CD4-positive, alpha-beta T cell treated with Interleukin-17A for 4 hours (primary cell): ENCODE results near the gene DMAC2.
"Not testable (repeated sequence)": the region's sequence is repeated elsewhere in the genome, so short reads cannot be mapped to it uniquely, and the experiment has no call there.

ENCODE experiments used
- DNase-seq: peaks from one replicate; pipeline ENCODE4 v3.0.0-alpha.2; 2020; ENCODE audit warnings: mixed read lengths

Gene DMAC2

GRCh38 chr19:41439441-41440222 is at the start of gene DMAC2:
TSS of gene DMAC2 (minus strand) at chr19:41439912. CDS start at chr19:41439899, 13 bp downstream.
- DNase-seq: peak; percentile 97

GRCh38 chr19:41486953-41487352 is 47.2 kb upstream of the DMAC2 start:
- DNase-seq: not testable (repeated sequence)

DNA sequence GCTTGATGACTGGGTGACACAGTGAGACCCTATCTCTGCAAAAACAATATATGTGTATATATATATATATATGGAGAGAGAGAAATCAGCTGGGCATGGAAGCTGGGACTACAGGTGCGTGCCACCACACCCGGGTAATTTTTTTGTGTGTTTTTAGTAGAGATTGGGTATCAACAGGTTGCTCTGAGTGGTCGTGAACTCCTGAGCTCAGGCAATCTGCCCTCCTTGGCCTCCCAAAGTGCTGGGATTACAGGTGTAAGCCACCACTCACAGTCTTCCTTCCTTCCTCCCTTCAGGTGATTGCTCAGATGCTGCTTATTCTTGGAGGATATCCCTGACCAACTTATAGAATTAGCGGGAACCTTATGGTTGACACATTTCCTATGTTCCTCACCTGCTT is 45.1 kb upstream of the DMAC2 start:
- no peak for DNase-seq

DNA sequence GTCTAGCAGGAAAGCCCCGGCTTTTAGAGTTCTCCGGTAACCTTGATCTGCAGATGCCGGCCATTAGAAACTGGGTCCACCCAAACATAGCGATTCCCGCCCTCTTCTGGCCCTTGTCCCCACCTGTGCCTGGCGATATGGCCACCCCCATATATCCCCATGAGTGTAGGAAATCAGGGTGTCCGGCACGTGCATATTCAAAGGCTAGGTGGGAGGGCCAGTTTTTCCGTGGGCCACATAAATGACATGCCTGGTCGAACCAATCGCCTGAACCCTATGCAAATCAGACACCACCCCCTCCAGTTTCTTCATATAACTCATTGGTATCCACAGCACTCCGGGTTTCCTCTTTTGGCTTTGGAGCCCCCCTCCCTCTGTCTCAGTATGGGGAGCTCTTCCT is 40.6 kb upstream of the DMAC2 start:
- DNase-seq: no peak

GRCh38 chr19:41479757-41480191 is 40.1 kb upstream of the DMAC2 start:
- no peak for DNase-seq

DNA sequence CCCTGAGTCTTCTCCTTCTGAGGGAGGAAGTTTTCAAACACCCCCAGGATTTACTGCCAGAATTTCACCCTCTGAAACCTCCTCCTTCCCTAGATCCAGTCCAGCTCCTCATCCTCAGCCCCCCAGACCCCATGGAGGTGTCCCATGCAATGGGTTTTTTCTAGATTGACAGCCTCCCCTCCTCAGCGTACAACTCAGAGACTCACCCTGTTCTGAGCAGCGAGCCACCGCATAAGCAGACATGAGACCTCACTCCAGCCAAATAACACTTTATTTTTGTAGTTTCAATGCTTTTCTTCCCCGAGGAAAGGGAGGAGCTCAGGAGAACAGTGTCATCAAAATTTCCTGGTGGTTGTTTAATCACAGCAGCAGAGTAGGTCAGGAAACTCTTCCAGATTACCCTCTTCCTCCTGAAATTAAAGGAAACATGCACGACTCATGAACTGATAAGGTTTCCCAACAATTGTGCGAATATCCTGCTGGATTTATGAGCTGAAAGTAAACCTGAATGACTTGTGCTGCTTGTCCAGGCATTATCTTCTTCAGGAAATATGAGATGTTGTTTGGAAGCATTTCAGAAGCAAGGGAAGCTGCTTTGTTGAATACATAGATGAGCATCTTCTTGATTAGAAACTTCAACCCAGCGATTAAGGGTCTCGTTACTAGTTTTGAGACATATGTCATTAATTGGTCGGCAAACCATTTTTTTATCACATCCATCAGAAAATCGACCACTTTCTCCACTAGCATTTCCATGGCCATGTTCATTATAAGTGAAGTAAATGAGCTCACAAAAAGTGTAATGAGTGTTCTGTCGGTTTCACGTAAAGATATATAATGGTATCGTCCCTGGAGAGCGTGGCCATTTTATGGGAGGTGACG is 39.4 kb upstream of the DMAC2 start:
- DNase-seq: no peak

DNA sequence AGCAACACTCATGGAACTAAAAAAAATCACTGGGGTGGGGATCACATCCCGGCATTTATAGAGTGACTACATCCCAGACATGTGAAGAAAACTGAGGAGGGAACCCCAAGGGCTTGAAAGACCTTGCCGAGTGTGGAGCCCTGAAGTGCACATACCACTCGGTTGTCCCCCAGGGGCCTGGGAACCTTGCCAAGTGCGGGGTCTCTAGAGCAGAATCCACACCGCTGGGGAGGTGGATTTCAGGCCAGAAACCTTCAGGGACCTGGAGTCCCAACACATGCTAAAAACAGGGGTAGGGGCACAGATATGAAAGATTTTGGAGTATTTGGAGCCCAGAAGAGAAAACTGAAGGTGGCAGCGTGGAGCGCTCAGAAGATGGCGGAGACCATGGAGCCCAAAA is 38.5 kb upstream of the DMAC2 start:
- DNase-seq: no peak

DNA sequence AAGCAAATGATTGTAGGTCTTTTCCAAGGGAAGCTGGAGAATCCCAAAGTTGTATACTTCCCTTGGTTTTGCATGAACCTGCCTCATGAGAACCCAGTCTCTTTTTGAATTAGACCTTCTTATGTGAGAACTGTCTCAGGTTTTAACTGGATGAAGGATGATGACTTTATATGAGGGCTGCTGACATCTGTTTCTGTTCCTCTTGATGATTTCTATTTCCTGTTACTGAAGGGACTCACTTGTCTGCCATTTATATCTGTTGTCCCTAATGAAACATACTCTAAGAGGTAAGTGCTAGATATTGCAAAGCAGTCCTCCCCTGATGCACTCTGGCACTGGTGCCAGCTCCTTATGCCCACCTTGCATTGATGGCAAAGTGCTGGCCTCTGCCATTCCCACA is 36.9 kb upstream of the DMAC2 start:
- no peak for DNase-seq

DNA sequence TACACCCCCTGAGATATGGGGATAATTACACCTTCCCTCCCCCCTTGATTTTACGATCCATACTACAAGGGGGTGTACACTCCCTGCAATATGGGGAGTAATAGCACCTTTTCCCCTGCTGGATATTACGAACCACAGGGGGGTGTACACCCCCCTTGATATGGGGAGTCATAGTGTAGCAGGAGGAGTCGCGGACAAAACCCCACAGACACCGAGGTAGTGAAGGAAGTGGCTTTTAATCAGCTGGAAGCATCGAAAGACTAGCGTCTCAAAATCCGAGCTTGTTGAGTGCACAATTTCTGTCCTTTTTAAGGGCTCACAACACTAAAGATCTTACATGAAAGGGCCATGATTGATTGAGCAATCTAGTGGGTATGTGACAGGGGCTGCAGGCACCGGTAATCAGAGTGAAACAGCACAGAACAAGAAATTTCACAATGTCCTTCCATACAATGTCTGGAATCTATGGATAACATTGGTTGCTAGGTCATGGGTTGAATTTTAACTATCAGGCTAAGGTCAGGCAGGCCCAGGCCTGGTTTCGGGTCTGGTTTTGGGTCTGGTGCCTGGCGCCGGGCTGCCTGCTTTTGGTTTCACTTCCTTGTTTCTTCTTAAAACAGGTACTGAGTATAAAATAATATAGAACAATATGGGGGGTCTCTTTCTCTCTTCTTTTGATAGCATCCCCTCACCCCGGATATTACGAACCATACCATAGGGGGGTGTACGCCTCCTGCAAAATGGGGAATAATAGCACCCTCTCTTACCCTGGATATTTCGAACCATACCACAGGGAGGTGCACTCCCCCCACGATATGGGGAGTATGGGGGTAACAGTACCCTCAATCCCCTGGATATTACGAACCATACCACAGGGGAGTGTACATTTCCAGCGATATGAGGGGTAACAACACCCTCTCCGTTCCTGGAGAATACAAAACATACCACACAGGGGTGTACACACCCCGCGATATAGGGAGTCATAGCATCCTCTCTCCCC is 23.8 kb upstream of the DMAC2 start:
- DNase-seq: not testable (repeated sequence)

DNA sequence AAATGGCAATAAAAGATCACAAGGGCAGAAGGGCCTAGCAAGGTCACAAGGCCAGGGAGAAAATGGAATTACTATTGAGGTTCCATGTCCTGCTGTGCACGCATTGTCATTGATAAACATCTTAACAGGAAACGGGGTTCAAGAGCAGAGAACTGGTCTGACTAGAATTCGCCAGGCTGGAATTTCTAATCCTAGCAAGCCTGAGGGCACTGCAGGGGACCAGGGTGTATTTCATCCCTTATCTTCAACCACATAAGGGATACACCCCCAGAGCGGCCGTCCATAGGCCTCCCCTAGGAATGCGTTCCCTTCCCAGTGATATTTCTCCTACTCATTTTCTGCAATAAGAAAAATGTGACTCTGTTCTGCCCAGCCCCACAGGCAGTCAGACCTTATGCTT is 22.8 kb upstream of the DMAC2 start:
- DNase-seq: no peak

DNA sequence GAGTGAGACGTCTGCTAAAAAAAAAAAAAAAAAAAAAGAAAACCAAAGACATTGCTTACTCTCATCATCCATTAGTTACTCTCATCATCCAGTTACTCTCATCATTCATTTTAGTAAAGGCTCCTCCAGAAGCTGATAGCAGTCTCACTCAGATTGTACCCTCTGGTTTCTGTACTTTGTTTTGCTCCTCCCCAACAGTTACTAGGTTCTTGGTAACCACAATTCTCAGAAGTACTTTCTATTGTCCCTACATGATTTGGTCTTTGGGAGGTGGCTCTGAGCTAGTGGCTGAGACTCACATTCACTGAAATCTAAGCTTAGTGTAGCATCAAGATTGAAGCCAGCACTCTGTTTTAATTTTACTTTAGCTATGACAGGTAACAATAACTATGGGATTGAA is 17.5 kb upstream of the DMAC2 start:
- no peak for DNase-seq

DNA sequence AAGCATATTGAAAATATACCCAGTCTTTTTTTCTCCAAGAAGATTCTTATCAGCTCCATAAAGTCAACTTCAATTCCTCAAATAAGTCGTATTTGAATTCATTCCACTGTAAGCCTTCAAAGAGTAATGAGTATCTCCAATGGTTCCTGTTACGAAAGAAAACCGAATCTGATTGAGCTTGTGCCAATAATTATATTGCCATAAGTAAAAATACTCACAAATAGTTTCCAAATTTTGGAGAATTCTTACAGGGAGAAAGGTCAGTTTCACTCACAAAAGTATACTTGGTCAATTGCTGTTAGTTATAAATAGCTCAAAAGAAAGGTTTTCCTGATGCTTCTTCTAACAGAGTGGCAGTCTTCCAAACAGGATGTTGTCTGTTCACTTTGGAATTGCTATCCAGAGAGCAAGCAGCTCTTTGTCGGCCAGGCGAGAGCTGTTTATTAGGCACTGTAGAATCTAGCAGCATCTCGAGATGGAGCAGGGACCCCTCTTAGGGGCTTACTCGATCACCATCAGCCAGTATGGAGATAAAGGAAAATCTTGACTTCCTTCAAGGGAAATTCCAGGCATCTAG is 16.7 kb upstream of the DMAC2 start:
- no peak for DNase-seq

- no peak for DNase-seq
Observed at GRCh38 chr19:41455936-41456335, 16.2 kb upstream of the DMAC2 start.

DNA sequence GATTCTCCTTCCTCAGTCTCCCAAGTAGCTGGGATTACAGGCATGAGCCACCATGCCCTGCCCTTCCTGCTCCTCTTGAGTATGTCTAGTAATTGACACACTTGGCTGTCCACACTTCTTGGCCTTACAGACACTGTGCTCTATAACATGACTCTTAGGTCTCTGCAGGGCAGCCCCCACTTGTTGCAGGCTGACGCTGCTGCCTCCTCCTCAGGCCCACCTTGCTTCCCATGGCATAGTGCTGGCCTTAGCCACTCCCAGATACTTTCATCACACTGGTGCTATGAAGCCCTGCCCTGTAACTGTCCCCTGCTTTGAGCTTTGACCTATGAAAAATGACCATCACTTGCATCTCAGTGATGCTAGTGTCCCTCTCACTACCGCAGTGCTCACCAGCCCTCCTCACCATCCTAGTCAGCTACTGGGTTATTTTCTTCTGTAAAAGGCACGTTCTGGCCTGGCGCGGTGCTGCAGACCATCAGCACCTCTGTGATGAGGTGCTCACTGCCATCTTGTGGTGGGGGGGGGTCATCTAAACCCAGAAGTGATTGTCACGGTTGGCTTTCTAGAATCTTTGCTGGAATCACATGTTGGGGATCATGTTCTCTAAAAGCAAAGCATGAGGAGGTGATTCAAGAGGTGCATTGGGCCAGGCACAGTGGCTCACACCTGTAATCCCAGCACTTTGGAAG is 13.0 kb upstream of the DMAC2 start:
- DNase-seq: no peak

DNA sequence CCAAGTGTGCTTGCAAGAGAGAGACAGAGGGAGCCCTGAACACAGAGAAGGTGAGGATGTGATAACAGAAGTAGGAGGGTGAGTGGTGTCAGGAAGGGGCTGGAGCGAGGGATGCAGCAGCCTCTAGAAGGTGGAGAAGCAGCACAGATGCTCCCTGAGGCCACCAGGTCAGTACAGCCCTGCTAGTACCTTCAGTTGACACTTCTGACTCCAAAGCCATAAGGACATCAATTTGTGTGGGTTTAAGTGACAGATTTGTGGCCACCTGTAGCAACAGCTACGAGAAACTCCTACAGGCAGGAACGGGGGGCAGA is 10.1 kb upstream of the DMAC2 start:
- DNase-seq: no peak

DNA sequence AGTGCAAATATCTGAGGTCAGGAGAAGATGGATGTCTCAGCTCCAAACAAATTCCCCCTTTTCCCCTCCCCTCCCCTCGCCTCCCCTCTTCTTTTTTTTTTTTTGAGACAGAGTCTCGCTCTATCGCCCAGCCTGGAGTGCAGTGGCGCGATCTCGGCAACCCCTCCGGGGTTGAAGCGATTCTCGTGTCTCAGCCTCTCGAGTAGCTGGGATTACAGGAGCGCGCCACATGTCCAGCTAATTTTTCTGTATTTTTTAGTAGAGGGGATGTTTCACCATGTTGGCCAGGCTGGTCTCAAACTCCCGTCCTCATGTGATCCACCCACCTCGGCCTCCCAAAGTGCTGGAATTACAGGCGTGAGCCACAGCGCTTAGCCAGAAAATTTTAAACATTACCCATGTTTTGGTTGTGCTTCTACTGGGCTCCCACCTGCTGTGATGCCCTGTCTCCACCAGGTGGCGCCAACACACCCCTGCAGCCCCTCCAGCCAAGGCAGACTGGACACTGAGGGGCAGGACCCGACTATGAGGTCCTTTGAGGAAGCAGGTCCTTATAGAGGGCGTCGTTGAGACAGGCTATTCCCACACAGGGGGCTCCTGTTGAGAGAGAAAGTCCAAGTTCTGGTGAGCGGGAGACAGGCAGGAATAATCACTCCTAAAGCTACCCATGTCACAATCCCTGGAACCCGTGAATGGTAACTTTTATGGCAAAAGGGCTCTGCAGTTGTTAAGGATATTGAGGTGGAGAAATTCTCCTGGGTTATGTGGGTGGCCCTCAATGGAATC is 9.6 kb upstream of the DMAC2 start:
- DNase-seq: peak; percentile 80

DNA sequence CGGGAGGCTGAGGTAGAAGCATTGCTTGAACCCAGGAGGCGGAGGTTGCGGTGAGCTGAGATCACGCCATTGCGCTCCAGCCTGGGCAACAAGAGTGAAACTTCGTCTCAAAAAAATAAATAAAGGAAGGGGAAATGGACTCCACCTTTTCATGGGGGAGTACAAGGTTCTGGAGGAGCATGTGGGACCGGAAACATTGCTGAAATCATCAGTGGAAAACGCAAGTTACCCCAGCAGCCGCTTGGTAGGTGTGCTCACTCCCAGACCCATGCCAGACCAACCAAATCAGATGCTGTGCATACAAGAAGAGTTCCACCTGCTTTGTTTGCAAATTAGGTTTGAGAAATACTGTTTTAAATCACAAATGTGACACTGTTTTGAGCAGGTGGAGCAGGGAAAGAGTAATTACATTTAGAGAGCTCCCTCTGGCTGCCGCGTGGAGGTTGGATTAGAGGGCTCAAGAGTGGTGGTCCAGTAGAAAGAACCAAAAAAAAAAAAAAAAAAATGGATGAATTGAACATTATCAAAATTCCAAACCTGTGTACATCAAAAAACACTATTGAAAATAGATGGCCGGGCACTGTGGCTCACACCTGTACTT is 8.1 kb upstream of the DMAC2 start:
- DNase-seq: no peak

- no peak for DNase-seq
Observed at GRCh38 chr19:41445575-41445974, 5.9 kb upstream of the DMAC2 start.

DNA sequence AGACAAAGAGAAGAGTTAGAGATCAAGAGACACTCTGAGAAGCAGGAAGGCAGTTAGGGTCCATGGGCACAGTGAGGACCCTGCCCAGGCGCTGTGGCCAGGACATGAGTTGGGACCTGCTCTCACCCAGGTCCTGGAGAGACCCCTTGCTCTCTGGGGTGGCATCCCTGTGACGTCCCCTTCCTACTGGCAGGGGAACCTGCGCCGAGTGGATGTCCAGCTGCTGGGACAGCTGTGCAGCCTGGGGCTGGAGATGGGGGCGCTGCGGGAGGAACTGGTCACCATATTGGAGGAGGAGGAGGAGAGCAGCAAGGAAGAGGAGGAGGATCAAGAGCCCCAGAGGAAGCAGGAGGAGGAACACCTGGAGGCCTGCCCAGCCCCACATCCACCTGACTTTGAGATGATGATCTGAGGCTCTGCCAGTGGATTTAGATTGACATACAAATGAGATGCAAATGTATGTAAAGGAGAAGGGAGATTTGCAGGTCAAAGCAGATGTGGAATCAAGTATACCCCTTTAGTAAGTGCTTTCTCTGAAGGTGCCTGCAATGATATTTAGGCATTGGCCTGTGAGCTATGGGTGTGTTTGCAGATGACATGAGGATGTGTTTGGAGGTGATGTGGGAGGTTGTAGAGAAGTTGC is 4.2 kb upstream of the DMAC2 start:
- no peak for DNase-seq
